HepG2 (cell line): ENCODE measurements around the gene ADAMTS2. TPM values are rescaled to one million over a fixed set of nuclear protein-coding genes. Genes with fewer than 3 reads are reported as not detected.

ENCODE experiments used
- ATAC-seq: fragments of 200-7000 bp; cut with Tn5 transposase; 3 replicates; pipeline ENCODE4 v1.9.1; 2020; ENCODE audit warnings: mild to moderate bottlenecking, moderate library complexity
- BruUV-seq: library from RNA; stranded (reverse); fragments of 400-500 nt; replicated peaks from 2 replicates; lab custom pipeline; 2021; lab: Mats Ljungman, UMichigan
- CTCF ChIA-PET: fragments of 300-600 bp; formaldehyde crosslinking; extraction: SDS; loops from one replicate; lab custom pipeline; 2021; ENCODE audit warnings: low total read pairs, inconsistent platforms, low intra/inter-chr PET ratio; lab: Yijun Ruan, JAX
- POLR2A ChIA-PET: fragments of 350-600 bp; sonication (Branson Sonifier 250); formaldehyde crosslinking; loops from one replicate; lab custom pipeline; 2020; ENCODE audit warnings: antibody characterized with exemption, inconsistent platforms; lab: Yijun Ruan, JAX
- DNase-seq: peaks from one replicate; pipeline ENCODE4 v3.0.0-alpha.2; 2015; ENCODE audit warnings: low spot score
- FAIRE-seq: peaks from 3 replicates; lab custom pipeline; 2011; peaks lifted over from hg19 to GRCh38; lab: Jason Lieb, UNC
- H2AFZ ChIP-seq: one replicate; pipeline ENCODE4 v1.6.1; 2011; ENCODE audit warnings: low read length, inconsistent platforms
- H3K27ac ChIP-seq: fragments of 300-600 bp; 3 replicates; pipeline ENCODE4 v1.8.0; 2011; ENCODE audit warnings: mixed run types, mild to moderate bottlenecking, mixed read lengths, low read length, inconsistent platforms; ENCODE audit not compliant: insufficient read depth; ENCODE audit errors: extremely low read length
- H3K27me3 ChIP-seq, 2 experiments: fragments of 200-600 bp in 1 of 2; 2 replicates in 1 of 2; 3 replicates in 1 of 2; pipeline versions ENCODE4 v1.6.0 to v1.8.0; 2011; ENCODE audit warnings: low read length in 2 of 2, mild to moderate bottlenecking in 2 of 2, moderate library complexity in 2 of 2, inconsistent platforms in 1 of 2; ENCODE audit not compliant: insufficient read depth in 2 of 2, control insufficient read depth in 1 of 2
- H3K36me3 ChIP-seq, 2 experiments: fragments of 200-600 bp in 1 of 2; replicated peaks in 1 of 2; 2 replicates in 1 of 2; 3 replicates in 1 of 2; pipeline versions ENCODE4 v1.5.1 to v1.8.0; 2011; ENCODE audit warnings: low read length in 2 of 2, inconsistent platforms in 1 of 2; ENCODE audit not compliant: insufficient read depth in 2 of 2, control insufficient read depth in 1 of 2
- H3K4me1 ChIP-seq: 2 replicates; pipeline ENCODE4 v1.5.1; 2012; ENCODE audit warnings: low read length, inconsistent platforms; ENCODE audit not compliant: insufficient read depth
- H3K4me2 ChIP-seq: 2 replicates; pipeline ENCODE4 v1.6.0; 2011; ENCODE audit warnings: low read depth, low read length, inconsistent platforms
- H3K4me3 ChIP-seq, 3 experiments: fragments of 200-600 bp in 1 of 3; sonication (generic), shearing (Covaris generic) in 1 of 3; replicated peaks in 1 of 3; 2 replicates each; pipeline ENCODE4 v1.5.1; 2011 to 2016; ENCODE audit warnings: low read length in 3 of 3, inconsistent platforms in 2 of 3, low read depth in 2 of 3, mild to moderate bottlenecking in 2 of 3, control low read depth in 1 of 3, mixed read lengths in 1 of 3; ENCODE audit not compliant: insufficient read depth in 1 of 3
- H3K79me2 ChIP-seq: one replicate; pipeline ENCODE4 v1.6.1; 2011; ENCODE audit warnings: low read length, inconsistent platforms; ENCODE audit not compliant: insufficient read depth
- H3K9ac ChIP-seq: 2 replicates; pipeline ENCODE4 v1.6.0; 2011; ENCODE audit warnings: mild to moderate bottlenecking, low read depth, low read length, inconsistent platforms; ENCODE audit not compliant: insufficient read depth
- H3K9me3 ChIP-seq: 2 replicates; pipeline ENCODE4 v1.5.1; 2012; ENCODE audit warnings: mild to moderate bottlenecking, low read length
- H4K20me1 ChIP-seq: 2 replicates; pipeline ENCODE4 v1.6.0; 2011; ENCODE audit warnings: inconsistent platforms, mild to moderate bottlenecking, low read length, moderate library complexity; ENCODE audit not compliant: insufficient read depth
- CERS6 ChIP-seq: sonication (generic); formaldehyde crosslinking; IDR thresholded peaks from 2 replicates; pipeline ENCODE4 v1.5.0; 2020; ENCODE audit warnings: missing genetic modification reagents
- DNMT1 ChIP-seq: sonication (generic); formaldehyde crosslinking; IDR thresholded peaks from 2 replicates; pipeline ENCODE4 v1.5.1; 2020; ENCODE audit warnings: mild to moderate bottlenecking, missing genetic modification reagents
- MBNL3 ChIP-seq: fragments of 250-450 bp; sonication (Bioruptor Pico); conservative IDR thresholded peaks from 2 replicates; pipeline ENCODE4 v1.8.0; 2022; ENCODE audit warnings: mild to moderate bottlenecking, inconsistent platforms
- NKX3-1 ChIP-seq: sonication (generic); formaldehyde crosslinking; IDR thresholded peaks from 2 replicates; pipeline ENCODE4 v1.5.0; 2020; ENCODE audit warnings: missing genetic modification reagents
- PITX1 ChIP-seq: sonication (generic); formaldehyde crosslinking; IDR thresholded peaks from 2 replicates; pipeline ENCODE4 v1.5.1; 2020; ENCODE audit warnings: mild to moderate bottlenecking, missing genetic modification reagents
- RAD51 ChIP-seq: fragments of 450-650 bp; IDR thresholded peaks from 2 replicates; pipeline ENCODE4 v1.6.1; 2016; ENCODE audit warnings: borderline replicate concordance
- ZBTB14 ChIP-seq: sonication (generic); formaldehyde crosslinking; IDR thresholded peaks from 2 replicates; pipeline ENCODE4 v1.4.0; 2020; ENCODE audit warnings: missing genetic modification reagents
- ZBTB26 ChIP-seq: IDR thresholded peaks from 2 replicates; pipeline ENCODE4 v1.6.1; 2016; ENCODE audit warnings: missing compliant biosample characterization, missing genetic modification reagents, borderline replicate concordance
- ZBTB39 ChIP-seq: sonication (generic); formaldehyde crosslinking; IDR thresholded peaks from 2 replicates; pipeline ENCODE4 v1.5.0; 2020; ENCODE audit warnings: missing genetic modification reagents
- ZNF557 ChIP-seq: sonication (generic); formaldehyde crosslinking; IDR thresholded peaks from 2 replicates; pipeline ENCODE4 v1.4.0; 2020; ENCODE audit warnings: missing genetic modification reagents
- ZNF652 ChIP-seq: IDR thresholded peaks from 2 replicates; pipeline ENCODE4 v1.6.1; 2016; ENCODE audit warnings: low read depth, borderline replicate concordance
- WGBS: methylation state at CpG from one replicate; pipeline ENCODE4 v1.1.6; 2017; ENCODE audit warnings: low lambda C conversion rate; 5-methylcytosine and 5-hydroxymethylcytosine counted together
- in situ Hi-C: cut with HindIII; loops from 2 replicates; pipeline ENCODE4 v1.10.0; 2017; ENCODE audit warnings: low pct_unique_long_range_greater_than_20kb; ENCODE audit not compliant: extremely low pct_ligation_motif_present
- intact Hi-C: fragments of 100-400 bp; cut with micrococcal nuclease; formaldehyde crosslinking; loops from one replicate; pipeline ENCODE4 v1.10.0; 2022; ENCODE audit not compliant: unreplicated experiment
- polyA plus RNA-seq, 8 experiments: library from polyadenylated mRNA; depleted of rRNA in 3 of 8; stranded (reverse) in 7 of 8; unstranded in 1 of 8; fragments of >200 nt; fragmentation: Illumina TruSeq in 4 of 8; extraction: Trizol in 4 of 8; gene quantifications; 2 replicates each; pipeline versions ENCODE4 v1.2.1 to v1.2.3, GENCODE V29; 2011 to 2016; ENCODE audit warnings: low read depth in 4 of 8, missing spikeins in 1 of 8, mixed read lengths in 1 of 8; ENCODE audit not compliant: insufficient read depth in 1 of 8
- total RNA-seq, 5 experiments: library from RNA; depleted of rRNA; stranded (reverse); fragments of >200 nt; fragmentation: Illumina TruSeq; extraction: Trizol; gene quantifications; 2 replicates each; pipeline ENCODE4 v1.2.3, GENCODE V29; 2016; ENCODE audit warnings: low read depth in 1 of 5

Gene ADAMTS2
- total and polyA plus RNA-seq, 2 of the 13 experiments (the other 11 are each of a cell fraction or from before 2014, with no cell fraction given), result 0.24 to 3.5 TPM

- in situ Hi-C loops, result no loop called here
- Histone ChIP-seq H3K9ac (no peak overlapping the region), H3K79me2 (no peaks in the 10 kb centered on the region), H3K27ac (no peak overlapping the region), H2AFZ (no peak overlapping the region), H3K4me1 (no peaks in the 10 kb centered on the region), H3K9me3 (no peaks in the 10 kb centered on the region), H3K36me3 (no peaks in the 10 kb centered on the region; a peak in 1 of 5 replicates), H3K4me2 (no peak overlapping the region), H4K20me1 (no peaks in the 10 kb centered on the region), H3K27me3 (peaks cover 0 to 23% of the 10 kb centered on the region in 2 experiments; a peak in 4 of 5 replicates), H3K4me3 (no peak overlapping the region)
- intact Hi-C loops, result no loop called here
- CTCF ChIA-PET, result no interaction called here
- no peak for FAIRE-seq
- 17% methylated on average over 2 of the region's 4 CpGs for WGBS
- TF ChIP-seq CERS6 (CRISPR knock-in tag), result no peak
- TF ChIP-seq ZNF652, result no peak
- no peak for TF ChIP-seq MBNL3 (CRISPR knock-in tag)
- TF ChIP-seq RAD51, result no peak
- TF ChIP-seq PITX1, result no peak
- no peak for TF ChIP-seq ZBTB14 (CRISPR knock-in tag)
- no peak for TF ChIP-seq DNMT1
- no peak for TF ChIP-seq ZBTB26 (CRISPR knock-in tag)
- no peak for TF ChIP-seq ZBTB39 (CRISPR knock-in tag)
- no peak for TF ChIP-seq ZNF557 (CRISPR knock-in tag)
- no peak for TF ChIP-seq NKX3-1 (CRISPR knock-in tag)
- POLR2A ChIA-PET, result no interaction called here
- BruUV-seq, result no TSS peak
- no peak for DNase-seq
- ATAC-seq, result no peak
These were observed 118.1 kb downstream of the ADAMTS2 start for GRCh38 chr5:179227229-179227579.
